HEK293 (cell line): ENCODE results near the gene WNT11.

Source experiments
- CTCF ChIA-PET: fragments of 350-600 bp; formaldehyde crosslinking; extraction: SDS; loops from one replicate; lab custom pipeline; 2021; ENCODE audit warnings: antibody characterized with exemption; lab: Yijun Ruan, JAX
- POLR2A ChIA-PET: fragments of 300-600 bp; formaldehyde crosslinking; extraction: SDS; loops from one replicate; lab custom pipeline; 2020; ENCODE audit warnings: antibody characterized with exemption, inconsistent platforms; lab: Yijun Ruan, JAX
- H3K27ac ChIP-seq: fragments of 200-500 bp; sonication (Bioruptor generic); 2 replicates; pipeline ENCODE4 v1.5.1; 2014; ENCODE audit warnings: low read depth, low read length, control low read depth, inconsistent platforms; ENCODE audit errors: extremely low read depth
- H3K36me3 ChIP-seq, 2 experiments: fragments of 200-500 bp in 1 of 2; sonication (Bioruptor generic) in 1 of 2; 1 replicate in 1 of 2; 2 replicates in 1 of 2; pipeline ENCODE4 v1.5.1; 2014 to 2017; ENCODE audit warnings: inconsistent platforms in 2 of 2, low read length in 2 of 2; ENCODE audit not compliant: control insufficient read depth in 2 of 2, insufficient read depth in 1 of 2
- H3K4me1 ChIP-seq: fragments of 200-500 bp; sonication (Bioruptor generic); 2 replicates; pipeline ENCODE4 v1.5.1; 2014; ENCODE audit warnings: mild to moderate bottlenecking, low read length, inconsistent platforms; ENCODE audit not compliant: control insufficient read depth, insufficient read depth
- H3K4me3 ChIP-seq: 2 replicates; pipeline ENCODE4 v1.5.1; 2011; ENCODE audit warnings: low read depth, mild to moderate bottlenecking, control low read depth, low read length, moderate library complexity
- H3K9me3 ChIP-seq: fragments of 200-500 bp; sonication (Bioruptor generic); 2 replicates; pipeline ENCODE4 v1.5.1; 2014; ENCODE audit warnings: low read depth, low read length, inconsistent platforms; ENCODE audit not compliant: control insufficient read depth, insufficient read depth
- BCL11A ChIP-seq: fragments of 450-650 bp; formaldehyde crosslinking; IDR thresholded peaks from 2 replicates; pipeline ENCODE4 v1.5.1; 2016; ENCODE audit warnings: low read depth, missing biosample characterization, missing genetic modification characterization
- GLIS1 ChIP-seq: fragments of 450-650 bp; formaldehyde crosslinking; IDR thresholded peaks from 2 replicates; pipeline ENCODE4 v1.5.1; 2016; ENCODE audit warnings: missing biosample characterization, missing genetic modification characterization
- KLF9 ChIP-seq: fragments of 450-650 bp; formaldehyde crosslinking; IDR thresholded peaks from 2 replicates; pipeline ENCODE4 v1.5.1; 2016; ENCODE audit warnings: missing biosample characterization, missing genetic modification characterization, low read depth
- SCRT2 ChIP-seq: fragments of 450-650 bp; formaldehyde crosslinking; IDR thresholded peaks from 2 replicates; pipeline ENCODE4 v1.5.1; 2016; ENCODE audit warnings: missing biosample characterization, missing genetic modification characterization
- ZBTB48 ChIP-seq: fragments of 450-650 bp; formaldehyde crosslinking; IDR thresholded peaks from 2 replicates; pipeline ENCODE4 v1.5.1; 2016; ENCODE audit warnings: missing biosample characterization, missing genetic modification characterization
- ZFP3 ChIP-seq: fragments of 450-650 bp; formaldehyde crosslinking; IDR thresholded peaks from 2 replicates; pipeline ENCODE4 v1.5.1; 2016; ENCODE audit warnings: low read depth, missing biosample characterization, missing genetic modification characterization
- ZIC2 ChIP-seq: fragments of 450-650 bp; formaldehyde crosslinking; IDR thresholded peaks from 2 replicates; pipeline ENCODE4 v1.5.1; 2016; ENCODE audit warnings: missing biosample characterization, missing genetic modification characterization
- ZNF132 ChIP-seq: fragments of 450-650 bp; formaldehyde crosslinking; IDR thresholded peaks from 2 replicates; pipeline ENCODE4 v1.5.1; 2017; ENCODE audit warnings: missing biosample characterization, missing genetic modification characterization, borderline replicate concordance
- ZNF146 ChIP-seq: fragments of 450-650 bp; formaldehyde crosslinking; IDR thresholded peaks from 2 replicates; pipeline ENCODE4 v1.5.1; 2016; ENCODE audit warnings: missing biosample characterization, missing genetic modification characterization
- ZNF366 ChIP-seq: fragments of 450-650 bp; formaldehyde crosslinking; conservative IDR thresholded peaks from 2 replicates; pipeline ENCODE4 v1.5.1; 2016; ENCODE audit warnings: missing biosample characterization, missing genetic modification characterization
- ZNF391 ChIP-seq: fragments of 450-650 bp; formaldehyde crosslinking; IDR thresholded peaks from 2 replicates; pipeline ENCODE4 v1.5.1; 2016; ENCODE audit warnings: low read depth, missing biosample characterization, missing genetic modification characterization, borderline replicate concordance
- ZNF48 ChIP-seq: fragments of 450-650 bp; formaldehyde crosslinking; IDR thresholded peaks from 2 replicates; pipeline ENCODE4 v1.5.1; 2016; ENCODE audit warnings: missing biosample characterization, missing genetic modification characterization
- ZNF600 ChIP-seq: fragments of 450-650 bp; formaldehyde crosslinking; IDR thresholded peaks from 2 replicates; pipeline ENCODE4 v1.5.1; 2016; ENCODE audit warnings: missing biosample characterization, missing genetic modification characterization
- ZNF610 ChIP-seq: fragments of 450-650 bp; formaldehyde crosslinking; IDR thresholded peaks from 2 replicates; pipeline ENCODE4 v1.5.1; 2016; ENCODE audit warnings: missing biosample characterization, missing genetic modification characterization, borderline replicate concordance
- ZNF624 ChIP-seq: fragments of 450-650 bp; formaldehyde crosslinking; IDR thresholded peaks from 2 replicates; pipeline ENCODE4 v1.5.1; 2017; ENCODE audit warnings: missing biosample characterization, missing genetic modification characterization
- ZNF629 ChIP-seq: fragments of 450-650 bp; formaldehyde crosslinking; IDR thresholded peaks from 2 replicates; pipeline ENCODE4 v1.5.1; 2017; ENCODE audit warnings: missing biosample characterization, missing genetic modification characterization
- ZNF768 ChIP-seq: fragments of 450-650 bp; formaldehyde crosslinking; IDR thresholded peaks from 2 replicates; pipeline ENCODE4 v1.5.1; 2018; ENCODE audit warnings: missing biosample characterization, mild to moderate bottlenecking, missing genetic modification characterization

WNT11 gene

DNA sequence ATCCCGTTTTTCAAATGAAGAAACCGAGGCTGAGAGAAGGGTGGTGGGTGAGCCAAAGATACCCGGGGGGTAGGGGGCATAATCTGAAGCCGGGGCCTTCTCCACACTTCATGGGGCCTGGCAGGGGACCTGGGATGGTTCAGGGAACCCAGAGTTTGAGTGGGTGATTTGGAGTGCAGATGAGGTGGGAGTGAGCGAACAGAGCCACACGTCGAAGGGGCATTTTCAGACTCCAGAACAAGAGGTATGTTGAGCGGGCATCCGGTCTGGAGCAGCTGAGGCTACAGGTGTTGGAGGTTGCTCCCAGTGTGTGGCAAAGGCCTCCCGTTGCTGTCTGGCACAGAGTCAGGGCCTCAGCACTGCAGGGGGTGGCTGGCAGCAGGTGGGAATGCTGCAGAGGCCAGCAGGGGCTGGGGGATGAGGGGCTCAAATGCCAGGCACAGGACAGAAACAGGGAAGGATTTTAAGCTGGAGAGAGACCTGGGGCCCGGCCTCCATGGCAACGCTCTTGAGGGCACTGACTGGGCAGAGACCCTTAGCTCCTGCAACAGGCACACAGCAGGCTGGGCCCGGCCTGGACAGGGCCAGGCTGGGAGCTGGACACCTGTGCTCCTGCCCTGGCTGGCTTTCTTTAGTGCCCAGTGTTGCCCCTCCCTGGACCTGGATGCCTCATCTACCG lies 46.2 kb downstream of the WNT11 start:
- H3K27ac ChIP-seq, result no peak overlapping the region
- no peaks in the 10 kb centered on the region for H3K9me3 ChIP-seq
- TF ChIP-seq ZNF629 (tag by site-specific recombination), result no peak
- peak; percentile 86 for TF ChIP-seq GLIS1 (tag by site-specific recombination)
- TF ChIP-seq ZNF600 (tag by site-specific recombination), result peak; percentile 24; the same call in 1 of the 2 replicates
- no peak for TF ChIP-seq ZNF624 (tag by site-specific recombination)
- TF ChIP-seq ZIC2, result peak; percentile 90
- no peak for TF ChIP-seq ZFP3 (tag by site-specific recombination)
- TF ChIP-seq ZNF366 (tag by site-specific recombination), result no peak
- peak; percentile 35 for TF ChIP-seq SCRT2 (tag by site-specific recombination)
- TF ChIP-seq, all 188 proteins: peak for 4
- Histone ChIP-seq H3K4me3 (no peak overlapping the region), H3K4me1 (no peaks in the 10 kb centered on the region), H3K36me3 (no peaks in the 10 kb centered on the region)
- ChIA-PET CTCF (interaction anchor here (0.6 to 1.9 kb wide), 3 partner anchors 8 to 257 kb away, joined by 3 to 10 read pairs (median 6); no protein-coding TSS in a partner anchor), POLR2A (no interaction called here)

GRCh38 chr11:76159303-76159937 lies 46.9 kb downstream of the WNT11 start:
- POLR2A ChIA-PET, result no interaction called here

GRCh38 chr11:76158394-76159302 lies 47.7 kb downstream of the WNT11 start:
- Histone ChIP-seq H3K4me1 (no peaks in the 10 kb centered on the region), H3K4me3 (no peak overlapping the region), H3K27ac (no peak overlapping the region), H3K9me3 (no peaks in the 10 kb centered on the region)
- CTCF ChIA-PET, result interaction anchor here (0.6 kb wide), 1 partner anchor 262 kb away, joined by 4 read pairs; no protein-coding TSS in a partner anchor
- POLR2A ChIA-PET, result no interaction called here
- TF ChIP-seq ZNF146 (tag by site-specific recombination) (no peak), ZBTB48 (tag by site-specific recombination) (no peak), ZNF768 (0 out of 2 replicates have a peak, but pooled peaks have one; percentile 49)
- TF ChIP-seq, all 188 proteins: peak for 1
- H3K36me3 ChIP-seq, result no peaks in the 10 kb centered on the region

More at GRCh38 chr11:76159303-76159937, 46.9 kb downstream of the WNT11 start:
- H3K4me3 ChIP-seq, result no peak overlapping the region
- H3K9me3 ChIP-seq, result no peaks in the 10 kb centered on the region
- CTCF ChIA-PET, result no interaction called here
- H3K4me1 ChIP-seq, result no peaks in the 10 kb centered on the region
- TF ChIP-seq ZNF132 (tag by site-specific recombination), result no peak
- TF ChIP-seq ZNF48 (tag by site-specific recombination), result no peak
- TF ChIP-seq KLF9 (tag by site-specific recombination), result no peak
- TF ChIP-seq GLIS1 (tag by site-specific recombination), result peak; percentile 69
- no peak for TF ChIP-seq ZNF610
- TF ChIP-seq ZIC2, result peak; percentile 9; the same call in 1 of the 2 replicates
- no peak for TF ChIP-seq BCL11A (tag by site-specific recombination)
- no peak overlapping the region for H3K27ac ChIP-seq
- H3K36me3 ChIP-seq, result no peaks in the 10 kb centered on the region

DNA sequence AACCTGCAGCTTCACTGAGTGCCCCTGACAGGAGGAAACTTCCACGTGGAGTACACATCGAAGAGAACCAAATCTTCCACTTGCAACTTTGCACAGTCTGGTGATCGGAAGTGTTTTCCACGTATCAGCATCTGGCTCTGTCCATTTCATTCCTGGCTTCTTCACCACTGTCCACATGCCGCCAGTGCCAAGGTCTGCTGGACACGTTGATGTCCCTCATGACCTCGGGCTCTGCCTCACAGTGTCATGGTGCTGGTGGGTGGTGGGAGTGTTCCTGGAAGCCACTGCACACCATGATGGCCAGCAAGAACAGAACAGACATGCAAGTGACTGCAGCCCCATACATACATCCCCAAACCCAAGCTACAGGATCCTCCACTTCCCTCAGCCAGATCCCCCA lies 48.4 kb downstream of the WNT11 start:
- ChIA-PET POLR2A (no interaction called here), CTCF (interaction anchor here (0.6 kb wide), 1 partner anchor 261 kb away, joined by 4 read pairs; no protein-coding TSS in a partner anchor)
- H3K27ac ChIP-seq, result no peak overlapping the region
- no peaks in the 10 kb centered on the region for H3K9me3 ChIP-seq
- no peak for TF ChIP-seq ZNF391 (tag by site-specific recombination)
- no peaks in the 10 kb centered on the region for H3K4me1 ChIP-seq
- H3K36me3 ChIP-seq, result no peaks in the 10 kb centered on the region
- no peak overlapping the region for H3K4me3 ChIP-seq
